NCI-H2196 treated with DMSO at 0.1 percent for 48 hours (cell line): Measurements from ENCODE around the gene RAB35.

Source experiments
- DNase-seq: peaks from one replicate; lab custom pipeline; 2025; ENCODE audit not compliant: unreplicated experiment; lab: John Stamatoyannopoulos, UW

RAB35 gene

DNA sequence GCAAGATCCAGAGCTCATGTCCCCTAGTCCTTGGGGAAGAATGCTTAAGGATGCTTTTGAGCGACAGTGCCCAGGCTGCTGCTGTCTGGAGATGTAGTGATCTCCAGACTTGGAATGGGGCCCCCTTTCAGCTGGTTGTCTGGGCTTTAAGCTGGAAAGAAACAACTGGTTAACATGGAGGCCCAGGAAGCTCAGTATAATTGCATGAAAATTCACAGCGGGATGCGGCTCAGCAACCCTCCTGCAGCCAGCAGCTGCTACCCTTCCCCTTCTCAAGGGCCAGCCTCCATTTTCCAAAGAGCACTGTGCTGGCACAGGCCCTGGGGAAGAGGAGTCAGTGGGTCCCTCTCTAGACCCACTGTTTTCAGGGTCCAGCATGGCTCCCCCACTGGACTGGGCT, 26.3 kb downstream of the RAB35 start:
- DNase-seq, result no peak

DNA sequence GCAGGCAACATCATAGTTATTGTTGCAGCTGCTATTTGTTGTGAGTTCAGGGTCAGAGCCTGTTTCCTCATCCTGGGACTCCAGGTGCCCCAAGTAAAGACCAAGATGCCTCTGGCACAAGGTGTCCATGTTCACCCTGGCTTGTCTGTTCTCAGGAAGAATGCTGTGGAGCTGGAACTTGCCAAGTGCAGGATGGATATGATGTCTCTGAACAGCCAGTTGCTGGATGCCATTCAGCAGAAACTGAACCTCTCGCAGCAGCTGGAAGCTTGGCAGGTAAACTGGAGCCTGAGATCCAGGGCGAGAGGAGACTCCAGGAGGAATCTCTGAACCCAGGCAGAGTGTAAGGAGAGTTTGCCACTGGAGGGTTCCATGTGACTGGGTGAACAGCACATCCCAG, 26.8 kb downstream of the RAB35 start:
- DNase-seq, result no peak

DNA sequence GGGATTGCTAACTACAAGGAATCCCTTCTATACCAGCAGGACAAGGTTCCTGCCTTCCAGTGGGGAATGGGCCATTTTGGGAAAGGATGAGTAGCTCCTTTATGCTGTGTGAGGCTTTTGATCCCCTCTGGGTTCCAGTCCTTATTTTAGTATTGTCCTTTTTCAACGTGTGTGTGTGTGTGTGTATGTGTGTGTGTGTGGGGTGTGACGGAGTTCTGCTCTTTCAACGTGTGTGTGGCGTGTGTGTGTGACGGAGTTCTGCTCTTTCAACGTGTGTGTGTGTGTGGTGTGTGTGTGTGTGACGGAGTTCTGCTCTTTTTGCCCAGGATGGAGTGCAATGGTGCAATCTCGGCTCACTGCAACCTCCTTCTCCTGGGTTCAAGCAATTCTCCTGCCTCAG, 27.4 kb downstream of the RAB35 start:
- no peak for DNase-seq

DNA sequence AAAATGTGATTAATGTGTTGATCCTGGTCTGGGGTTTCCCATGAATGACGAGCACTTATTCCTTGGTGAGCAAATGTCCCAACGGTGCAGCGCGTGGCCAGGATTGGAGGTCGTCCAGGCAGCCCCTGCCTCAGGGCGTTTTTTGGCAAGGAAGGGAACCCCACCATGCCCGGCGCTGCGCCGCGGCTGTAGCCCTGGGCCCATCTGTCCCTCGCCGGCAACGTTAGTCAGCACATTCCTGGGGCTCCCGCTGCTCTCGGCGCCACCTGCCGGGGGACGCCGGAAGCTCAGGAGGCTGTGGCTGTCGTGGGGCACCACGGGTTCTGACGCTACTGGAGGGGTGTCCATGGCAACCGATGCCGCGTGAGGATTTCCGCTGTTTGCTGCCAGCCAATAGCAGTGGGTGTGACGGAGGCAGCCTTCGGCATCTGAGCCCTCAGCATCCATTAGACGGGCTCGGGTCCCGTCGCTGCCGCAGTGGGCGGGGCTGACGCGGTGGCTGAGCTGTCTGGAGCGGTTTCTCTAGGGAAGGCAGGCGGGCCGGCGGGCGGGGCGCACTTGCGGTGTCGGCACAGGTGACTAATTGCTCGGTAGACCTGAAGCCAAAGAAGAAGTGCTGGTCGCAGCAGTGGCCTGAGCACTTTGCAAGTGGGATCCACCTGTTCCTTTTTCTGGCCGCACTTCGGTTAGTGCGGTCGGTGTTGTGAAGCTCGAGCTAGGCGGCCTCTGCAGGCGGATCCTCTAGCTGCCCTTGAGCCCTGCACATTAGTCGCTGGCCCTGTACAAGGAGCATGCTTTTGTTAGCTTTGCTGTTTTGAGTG, 29.5 kb downstream of the RAB35 start:
- peak; percentile 98 for DNase-seq

DNA sequence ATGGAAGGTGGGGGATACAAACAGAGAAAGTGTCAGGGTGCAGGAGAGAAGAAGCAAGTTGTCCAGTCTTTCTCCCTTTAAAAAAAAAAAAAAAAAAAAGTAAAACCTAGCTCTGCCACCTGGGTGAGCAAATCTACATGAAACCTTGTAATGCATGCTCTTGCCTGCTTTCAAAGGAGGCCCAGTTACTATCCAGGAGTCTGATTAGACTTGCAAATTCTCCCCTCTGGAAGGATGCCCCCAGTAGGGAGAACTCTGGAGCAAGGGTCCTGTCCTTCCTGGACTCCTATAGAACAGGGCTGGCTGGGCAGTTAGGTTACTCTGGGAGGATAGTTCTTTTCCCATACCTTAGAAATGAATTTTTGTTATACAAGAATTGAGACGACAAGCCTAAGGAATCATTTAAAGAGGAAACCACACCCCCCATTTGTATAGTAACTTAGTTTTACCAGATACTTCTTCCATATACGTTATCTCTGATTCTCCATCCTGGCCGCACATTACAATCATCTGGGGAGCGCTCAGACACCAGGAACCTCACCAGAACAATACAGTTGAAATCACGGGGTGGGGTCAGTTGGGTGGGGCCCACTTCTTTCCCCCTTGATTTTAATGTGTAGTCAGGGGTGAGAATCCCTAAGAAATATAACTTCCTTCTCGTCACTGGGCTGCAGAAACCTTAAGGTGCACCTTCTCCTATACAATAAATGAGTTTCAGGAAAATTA, 30.5 kb downstream of the RAB35 start:
- DNase-seq, result no peak

DNA sequence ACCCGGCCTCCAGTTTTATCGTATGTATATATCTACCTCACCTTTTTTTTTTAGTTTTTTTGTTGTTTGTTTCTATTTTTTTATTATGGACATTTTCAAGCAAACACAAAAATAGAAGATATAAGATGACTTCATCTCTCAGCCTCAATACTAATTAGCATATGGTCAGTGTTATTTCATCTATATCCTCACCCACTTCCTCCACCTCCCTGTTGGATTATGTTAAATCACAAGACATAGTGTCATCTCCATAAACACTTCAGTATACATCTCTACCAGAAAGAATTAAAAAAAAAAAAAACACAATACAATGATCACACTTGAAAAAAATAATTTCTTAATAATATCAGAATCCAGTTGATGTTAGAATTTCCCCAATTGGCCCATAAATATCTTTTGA, 34.9 kb downstream of the RAB35 start:
- no peak for DNase-seq

DNA sequence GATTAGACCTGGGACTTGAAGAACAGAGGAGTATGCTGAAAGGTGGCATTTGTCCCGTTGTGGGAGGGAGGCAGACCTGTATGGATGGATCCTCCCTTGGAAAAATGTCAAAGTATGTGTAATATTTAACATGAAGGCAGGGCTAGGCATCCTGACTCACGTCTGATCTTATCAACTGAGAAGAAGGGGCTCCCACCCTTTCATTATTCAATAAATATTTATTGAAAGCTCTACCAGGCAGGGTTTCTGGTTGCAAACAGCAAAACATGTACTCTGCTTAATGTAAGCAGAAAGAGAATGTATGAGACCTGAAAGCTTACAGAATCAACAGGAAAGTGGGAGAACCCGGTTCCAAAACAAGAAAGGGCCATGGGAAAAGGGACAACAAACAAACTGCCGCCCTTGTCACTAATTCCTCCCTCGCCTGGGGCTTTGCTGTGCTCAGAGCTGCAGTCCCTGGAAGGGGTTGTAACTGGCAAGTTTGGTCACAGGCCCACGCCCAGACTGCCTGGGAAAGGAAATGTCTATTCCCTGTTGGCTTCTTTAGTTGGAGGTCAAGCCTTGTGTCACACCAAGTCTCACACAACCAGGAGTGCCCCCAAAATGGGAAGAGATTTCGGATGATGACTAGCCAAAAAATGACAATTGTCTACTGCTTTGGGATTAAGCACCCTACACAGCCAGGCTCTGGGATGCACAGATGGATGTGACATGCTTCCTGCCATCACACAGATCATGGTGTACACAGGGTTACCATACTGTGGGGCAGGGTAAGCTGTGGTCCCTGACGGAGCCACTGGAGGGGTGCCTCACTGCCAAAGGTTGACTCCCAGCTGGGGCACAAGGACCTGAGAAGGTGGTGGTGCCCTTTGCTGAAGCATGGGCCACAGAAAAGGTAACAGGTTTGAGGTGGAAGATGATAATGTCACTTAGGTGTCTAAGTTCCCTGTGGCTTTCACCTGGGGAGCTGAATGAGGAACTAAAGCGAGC, 36.8 kb downstream of the RAB35 start:
- DNase-seq, result no peak

DNA sequence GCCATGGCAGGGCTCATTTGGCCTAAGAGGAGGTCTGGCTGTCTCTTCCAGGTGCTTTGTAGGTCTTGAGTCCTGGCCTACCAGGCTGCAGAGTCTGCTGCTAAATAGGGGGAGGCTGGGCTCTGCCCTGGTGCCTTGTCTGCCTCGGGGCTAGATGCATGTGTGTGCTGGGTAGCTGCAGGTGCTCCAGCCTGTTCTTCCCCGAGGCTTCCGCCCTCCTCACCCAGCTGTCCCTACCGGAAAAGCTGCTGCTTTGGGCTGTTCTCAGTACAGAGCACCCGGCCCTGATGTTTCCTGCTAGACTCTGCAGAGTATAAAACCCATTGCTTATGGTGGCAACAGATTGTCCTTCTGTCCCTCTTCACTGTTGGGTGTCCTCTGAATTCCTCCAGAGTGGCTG, 37.7 kb downstream of the RAB35 start:
- DNase-seq, result no peak

DNA sequence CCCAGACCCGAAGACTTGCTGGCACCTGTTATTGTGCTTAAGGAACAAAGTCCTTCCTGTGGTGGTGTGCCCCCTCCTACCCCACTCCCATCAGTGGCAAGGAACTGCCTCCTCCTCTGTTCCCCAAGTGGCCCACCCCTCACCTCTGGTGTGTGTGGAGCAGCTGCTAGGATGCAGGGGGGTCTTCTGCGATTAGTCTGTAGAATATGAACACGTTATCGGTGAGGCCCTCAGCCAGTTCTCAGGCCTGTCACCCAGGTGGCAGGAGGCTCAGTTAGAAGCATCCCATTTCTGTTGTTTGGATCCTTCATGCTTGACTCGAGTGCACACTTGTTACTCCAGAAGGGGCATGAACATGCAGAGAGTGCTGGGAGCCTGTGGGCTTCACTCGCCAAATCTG, 39.3 kb downstream of the RAB35 start:
- no peak for DNase-seq

DNA sequence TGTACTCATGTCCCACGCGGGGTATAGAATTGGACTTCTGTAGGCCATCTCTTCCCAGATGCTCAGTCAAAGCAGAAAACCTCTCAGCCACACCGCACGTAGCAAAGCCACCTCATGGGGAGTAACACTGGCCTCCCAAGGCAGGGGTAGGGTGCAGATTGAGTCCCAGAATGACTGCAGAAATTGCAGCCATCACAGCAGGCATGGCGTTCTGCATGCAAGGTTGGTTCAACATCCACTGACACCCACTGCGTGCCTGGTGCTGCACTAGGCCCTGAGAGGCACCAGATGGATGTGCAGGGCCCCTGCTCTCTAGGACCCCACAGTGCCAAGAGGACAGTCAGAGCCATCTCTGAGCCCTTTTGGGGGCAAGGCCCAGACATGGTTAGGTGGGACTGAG, 39.9 kb downstream of the RAB35 start:
- no peak for DNase-seq

DNA sequence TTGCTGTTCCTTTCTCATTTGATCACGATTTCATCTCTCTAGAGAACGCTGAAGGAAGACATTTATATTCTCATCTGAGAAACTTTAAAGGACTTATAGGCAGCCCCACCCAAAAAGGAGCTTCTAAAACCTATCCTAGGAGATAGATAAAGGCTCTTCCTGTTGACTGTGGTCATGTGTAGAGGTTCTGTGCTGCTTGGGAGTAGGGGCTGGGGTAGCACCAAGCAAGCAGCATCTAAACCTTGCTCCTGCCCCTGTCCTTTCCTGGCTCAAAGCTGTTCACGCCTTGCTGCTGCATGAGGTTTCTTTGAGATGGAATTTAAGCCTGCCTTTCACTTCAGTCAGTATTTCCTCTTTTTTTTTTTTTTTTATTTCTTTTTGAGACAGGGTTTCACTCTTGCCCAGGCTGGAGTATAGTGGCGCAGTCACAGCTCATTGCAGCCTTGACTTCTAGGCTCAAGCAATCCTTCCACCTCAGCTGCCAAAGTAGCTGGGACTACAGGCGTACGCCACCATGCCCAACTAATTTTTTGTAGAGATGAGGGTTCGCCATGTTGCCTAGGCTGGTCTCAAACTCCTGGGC, 41.4 kb downstream of the RAB35 start:
- no peak for DNase-seq

DNA sequence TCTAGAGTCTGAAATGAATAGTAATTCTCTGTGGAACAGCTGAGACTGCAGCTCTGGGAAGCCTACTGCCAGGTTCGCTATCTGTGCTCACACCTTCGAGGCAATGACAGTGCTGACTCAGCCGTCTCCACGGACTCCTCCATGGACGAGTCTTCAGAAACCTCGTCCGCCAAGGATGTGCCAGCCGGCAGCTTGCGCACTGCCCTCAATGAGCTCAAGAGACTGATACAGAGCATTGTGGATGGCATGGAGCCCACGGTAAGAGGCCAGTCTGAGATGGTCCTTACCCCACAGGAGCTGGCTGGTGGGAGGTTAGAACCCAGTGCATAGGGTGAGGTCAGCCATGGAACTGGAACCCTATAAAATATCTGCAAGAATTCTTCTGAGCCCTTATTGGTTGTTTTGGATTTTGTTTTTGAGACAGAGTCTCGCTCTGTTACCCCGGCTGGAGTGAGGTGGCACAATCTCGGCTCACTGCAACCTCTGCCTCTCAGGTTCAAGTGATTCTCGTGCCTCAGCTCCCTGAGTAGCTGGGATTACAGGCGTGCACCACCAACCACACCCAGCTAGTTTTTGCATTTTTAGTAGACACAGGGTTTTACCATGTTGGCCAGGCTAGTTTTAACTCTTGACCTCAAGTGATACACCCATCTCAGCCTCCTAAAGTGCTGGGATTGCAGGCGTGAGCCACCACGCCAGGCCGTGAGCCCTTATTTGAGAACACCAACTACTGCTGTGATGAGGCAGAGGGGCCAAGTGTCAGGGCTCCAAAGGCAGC, 43.9 kb downstream of the RAB35 start:
- no peak for DNase-seq

DNA sequence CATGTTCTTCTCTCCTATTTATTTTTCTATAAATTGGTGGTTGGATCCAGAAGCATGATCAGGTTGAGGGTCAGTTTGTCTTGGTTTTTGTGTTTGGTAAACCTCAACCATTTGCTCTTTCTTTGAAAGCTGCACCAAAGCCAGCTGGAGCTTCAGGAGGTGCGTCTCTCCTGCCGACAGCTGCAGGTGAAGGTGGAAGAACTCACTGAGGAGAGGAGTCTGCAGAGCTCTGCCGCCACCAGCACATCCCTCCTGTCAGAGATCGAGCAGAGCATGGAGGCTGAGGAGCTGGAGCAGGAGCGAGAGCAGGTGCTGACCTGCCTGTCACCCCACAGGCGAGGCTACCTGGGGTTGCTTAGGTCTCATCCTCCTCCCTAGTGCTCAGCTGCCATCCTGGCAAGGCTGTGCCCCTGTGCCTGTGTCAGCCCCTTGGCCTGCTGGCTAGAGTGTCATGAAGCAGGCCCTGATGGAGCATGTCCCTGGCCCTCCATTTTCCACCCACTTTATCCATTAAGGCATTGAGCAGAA, 45.0 kb downstream of the RAB35 start:
- DNase-seq, result no peak

DNA sequence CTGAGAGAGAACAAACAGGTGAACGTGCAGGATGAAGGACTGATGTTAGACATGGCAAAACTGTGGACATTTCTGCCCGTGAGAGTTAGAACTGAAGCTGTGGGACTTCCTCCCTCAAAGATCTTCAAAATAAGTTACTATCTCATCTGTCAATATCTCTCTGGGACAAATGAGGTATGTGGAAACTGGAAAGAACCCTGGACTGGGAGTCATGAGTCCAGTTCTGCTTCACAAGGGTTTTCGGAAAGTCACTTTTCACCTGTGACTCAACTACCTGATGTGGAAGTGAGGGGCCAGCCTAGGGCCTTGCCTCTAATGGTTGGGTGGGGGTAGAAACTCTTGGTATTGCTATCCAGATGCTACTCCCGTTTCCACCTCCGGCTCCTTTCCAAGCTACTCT, 47.3 kb downstream of the RAB35 start:
- DNase-seq, result no peak

DNA sequence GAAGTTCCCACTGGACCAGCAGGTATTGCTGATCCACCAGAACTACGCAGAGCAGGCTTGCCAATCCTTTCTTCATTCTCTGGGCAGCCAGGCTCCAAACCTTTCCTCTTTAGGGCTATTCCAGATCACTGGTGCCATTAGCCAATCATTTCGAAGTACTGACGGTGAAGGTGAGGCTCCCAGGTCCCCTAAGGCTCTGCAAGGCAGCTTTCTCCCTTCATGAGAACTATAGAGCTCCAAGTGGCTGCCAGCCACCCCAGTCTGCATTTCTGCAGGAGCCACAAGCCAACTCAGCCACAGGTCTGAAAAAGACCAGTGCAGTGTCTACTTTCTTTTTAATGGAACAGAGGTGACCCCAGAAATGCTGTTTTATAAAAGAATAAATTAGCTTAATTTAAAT, 48.7 kb downstream of the RAB35 start:
- DNase-seq, result no peak

DNA sequence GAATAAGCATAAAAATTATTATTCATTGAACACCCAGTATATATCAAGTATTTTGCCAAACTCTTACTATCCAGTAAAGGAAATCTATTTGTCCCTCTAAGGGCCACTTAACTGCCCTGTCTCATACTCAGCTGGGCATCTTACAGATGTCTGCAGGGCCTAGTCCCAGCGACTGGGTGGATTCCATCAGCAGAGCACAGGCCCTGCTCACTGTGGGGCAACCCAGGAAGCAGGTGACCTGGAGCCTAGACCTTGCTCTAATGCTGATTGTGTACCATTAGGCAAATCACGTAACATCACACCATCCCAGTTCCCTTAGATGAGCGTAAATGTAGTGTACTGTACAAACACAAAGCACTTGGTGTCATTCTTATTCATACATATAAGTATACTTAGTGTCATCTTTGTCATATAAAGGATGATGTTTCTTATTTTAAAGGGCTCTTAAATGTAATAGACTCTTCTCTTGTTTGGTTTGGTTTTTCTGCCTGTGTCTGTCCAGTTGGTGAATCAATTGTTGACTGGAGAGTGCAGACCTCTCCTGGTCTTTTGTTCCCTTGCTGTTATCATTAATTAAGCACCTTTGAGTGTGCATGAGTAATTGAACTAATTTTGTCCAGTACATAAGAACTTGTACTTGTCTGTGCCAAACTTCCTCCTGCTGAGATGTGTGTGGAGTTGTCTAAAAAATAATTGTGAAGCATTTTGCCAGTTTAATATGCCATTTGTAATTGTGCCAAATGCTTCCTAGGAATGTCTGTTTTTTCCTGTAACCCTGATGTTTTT, 49.3 kb downstream of the RAB35 start:
- DNase-seq, result peak; percentile 63

DNA sequence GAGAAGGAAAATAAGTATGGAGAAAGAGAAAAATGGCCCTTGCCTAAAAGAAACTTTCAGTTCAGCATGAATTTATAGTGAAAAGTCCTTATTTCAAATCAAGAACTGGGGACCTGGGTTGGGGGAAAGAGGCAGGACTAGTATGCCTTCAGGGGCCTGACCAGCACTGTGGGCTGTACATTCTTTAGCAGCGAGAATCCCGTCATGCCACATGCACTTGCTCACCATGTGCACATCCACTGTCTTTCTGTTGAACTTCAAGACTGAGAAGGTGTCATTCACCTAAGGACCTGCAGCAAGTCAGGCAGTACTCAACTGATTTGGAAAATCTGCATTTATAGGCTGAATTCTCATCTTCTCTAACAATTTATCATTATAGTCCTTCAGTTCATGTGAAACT, 50.2 kb downstream of the RAB35 start:
- DNase-seq, result no peak

DNA sequence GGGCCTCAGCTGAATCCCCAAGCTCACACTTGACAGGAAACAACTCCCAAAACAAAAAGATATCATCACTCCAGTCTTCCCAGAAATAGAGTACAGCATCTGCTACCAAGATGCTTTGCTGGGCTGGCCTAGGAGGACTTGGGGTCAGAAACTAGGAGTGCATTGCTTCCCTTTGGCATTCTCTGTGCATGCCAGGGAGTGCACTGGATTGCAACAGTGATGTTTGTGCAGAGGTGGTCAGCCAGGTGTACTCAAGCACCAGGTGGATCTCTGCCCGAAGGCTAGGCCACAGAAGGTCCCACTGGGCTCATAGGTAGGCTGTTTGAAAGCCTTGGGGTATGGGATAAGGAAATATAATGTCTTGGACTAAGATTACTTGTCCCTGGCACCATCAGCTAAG, 51.1 kb downstream of the RAB35 start:
- no peak for DNase-seq
